ENCODE results near the gene KCNH3. TPM values are rescaled to one million over a fixed set of nuclear protein-coding genes. Genes with fewer than 3 reads are reported as not detected.
"Not testable (repeated sequence)": the region's sequence is repeated elsewhere in the genome, so short reads cannot be mapped to it uniquely, and the experiment has no call there.

Gene KCNH3
- total and polyA plus RNA-seq, 3 donors from 2014 or later: 4.5 to 8.3 (median 4.5) TPM

DNA sequence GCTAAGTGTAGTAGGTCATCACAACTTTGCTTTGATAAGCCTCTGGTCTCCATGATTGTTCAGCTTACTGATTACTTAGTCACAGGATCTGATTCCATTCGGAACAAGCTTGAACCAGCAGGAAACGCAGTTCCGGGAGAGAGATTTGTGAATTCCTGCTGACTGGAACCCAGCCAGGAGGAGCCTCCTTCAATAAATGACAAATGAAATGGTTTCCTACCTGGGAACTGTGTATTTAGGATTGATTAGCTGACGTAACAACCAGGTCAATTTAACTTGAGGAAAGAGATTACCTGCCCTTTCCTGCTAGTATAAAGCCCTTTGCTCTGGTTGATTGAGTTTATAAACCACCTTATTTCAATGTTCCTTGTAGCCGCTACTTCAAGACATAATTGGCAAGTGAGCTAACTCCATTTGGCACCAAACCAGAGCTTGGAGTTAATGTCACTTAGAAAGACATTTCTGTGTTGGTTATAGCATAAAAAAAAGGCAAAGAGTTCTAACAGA, 35.1 kb upstream of the KCNH3 start:
- Histone ChIP-seq H3K4me1 (no peaks in the 10 kb centered on the region), H3K9me3 (no peaks in the 10 kb centered on the region), H3K36me3 (ENCODE audit: low read depth, missing control alignments) (no peaks in the 10 kb centered on the region), H3K27me3 (no peaks in the 10 kb centered on the region), H3K27ac (no peak overlapping the region), H3K4me3 (no peak overlapping the region)
- DNase-seq: no peak
- TF ChIP-seq POLR2A (IDR thresholded peaks at IDR 0.05) (no peak), CTCF (IDR thresholded peaks at IDR 0.05) (no peak)
- WGBS, 2 donors: 54 to 64% methylated on average over 5 of the region's 5 CpGs
- intact Hi-C loops (cut with DNase I; ENCODE audit: low total_unique reads): no loop called here

DNA sequence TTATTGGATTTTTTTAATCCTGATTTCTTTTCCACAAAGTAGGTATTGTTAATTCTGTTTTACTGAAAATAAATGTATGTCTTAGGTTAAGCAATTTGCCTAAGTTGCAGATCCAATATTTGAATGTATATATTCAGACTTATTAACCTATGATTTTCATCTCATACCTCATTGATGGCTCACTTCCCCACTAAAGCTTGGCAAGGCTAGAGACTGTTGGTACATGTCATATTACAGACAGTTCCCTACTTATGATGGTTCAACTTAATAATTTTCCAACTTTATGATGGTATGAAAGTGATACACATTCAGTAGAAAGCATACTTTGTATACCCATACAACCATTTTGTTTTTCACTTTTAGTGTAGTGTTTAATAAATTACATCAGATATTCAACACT, 33.2 kb upstream of the KCNH3 start:
- no peaks in the 10 kb centered on the region for H3K36me3 ChIP-seq (ENCODE audit: low read depth, missing control alignments)
- no peak overlapping the region for H3K4me3 ChIP-seq
- no peaks in the 10 kb centered on the region for H3K9me3 ChIP-seq
- TF ChIP-seq POLR2A (IDR thresholded peaks at IDR 0.05) (no peak), CTCF (IDR thresholded peaks at IDR 0.05) (no peak)
- no peak overlapping the region for H3K27ac ChIP-seq
- intact Hi-C loops (cut with DNase I; ENCODE audit: low total_unique reads): no loop called here
- H3K4me1 ChIP-seq: no peaks in the 10 kb centered on the region
- DNase-seq: no peak
- H3K27me3 ChIP-seq: no peaks in the 10 kb centered on the region

GRCh38 chr12:49507139-49507538, 31.7 kb upstream of the KCNH3 start:
- Histone ChIP-seq H3K9me3 (no peaks in the 10 kb centered on the region), H3K27me3 (no peaks in the 10 kb centered on the region), H3K36me3 (ENCODE audit: low read depth, missing control alignments) (no peaks in the 10 kb centered on the region), H3K27ac (no peak overlapping the region), H3K4me3 (no peak overlapping the region), H3K4me1 (no peaks in the 10 kb centered on the region)
- WGBS, 2 donors: 89 to 93% methylated on average over 4 of the region's 4 CpGs
- TF ChIP-seq CTCF (IDR thresholded peaks at IDR 0.05) (no peak), POLR2A (IDR thresholded peaks at IDR 0.05) (no peak)
- no peak for DNase-seq
- intact Hi-C loops (cut with DNase I; ENCODE audit: low total_unique reads): no loop called here

DNA sequence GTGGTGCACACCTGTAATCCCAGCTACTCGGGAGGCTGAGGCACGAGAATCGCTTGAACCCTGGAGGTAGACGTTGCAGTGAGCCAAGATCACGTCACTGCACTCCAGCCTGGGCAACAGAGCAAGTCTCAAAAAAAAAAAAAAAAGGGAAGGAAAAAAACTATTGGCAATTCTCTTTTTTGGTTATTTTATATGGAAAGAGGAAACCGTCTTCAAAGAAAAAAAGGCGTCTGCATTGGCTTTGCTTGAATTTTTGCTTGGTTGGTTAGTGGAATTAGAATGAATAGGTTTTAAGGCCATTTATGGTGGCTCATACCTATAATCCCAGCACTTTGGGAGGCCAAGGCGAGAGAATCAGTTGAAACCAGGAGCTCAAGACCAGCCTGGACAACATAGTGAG, 29.1 kb upstream of the KCNH3 start:
- not testable (repeated sequence) for H3K4me1 ChIP-seq; H3K27ac ChIP-seq; H3K9me3 ChIP-seq; H3K4me3 ChIP-seq; H3K36me3 ChIP-seq (ENCODE audit: low read depth, missing control alignments); H3K27me3 ChIP-seq; DNase-seq
- intact Hi-C loops (cut with DNase I; ENCODE audit: low total_unique reads): loop anchor here (10.0 kb wide), 1 partner anchor 165 kb away; the partner anchor contains the start of gene DNAJC22
- 93 to 95% methylated on average over 8 of the region's 8 CpGs for WGBS, 2 donors

GRCh38 chr12:49511410-49511809, 27.4 kb upstream of the KCNH3 start:
- no peak for DNase-seq
- Histone ChIP-seq H3K9me3 (no peaks in the 10 kb centered on the region), H3K36me3 (ENCODE audit: low read depth, missing control alignments) (no peaks in the 10 kb centered on the region), H3K4me3 (no peak overlapping the region), H3K4me1 (no peaks in the 10 kb centered on the region), H3K27me3 (no peaks in the 10 kb centered on the region), H3K27ac (no peak overlapping the region)
- intact Hi-C loops (cut with DNase I; ENCODE audit: low total_unique reads): loop anchor here (10.0 kb wide), 1 partner anchor 167 kb away; the partner anchor contains the start of gene DNAJC22
- TF ChIP-seq CTCF (IDR thresholded peaks at IDR 0.05): no peak
- no peak for TF ChIP-seq POLR2A (IDR thresholded peaks at IDR 0.05)

Data from testis (tissue), 3 donors.